ENCODE results near the gene EFHC1.
A peak's percentile ranks its signal among the peaks of the same experiment; 100 is the strongest.

EFHC1 gene

GRCh38 chr6:52420668-52421358, 671 bp downstream of the EFHC1 start:
- TF ChIP-seq, protein P1, sequence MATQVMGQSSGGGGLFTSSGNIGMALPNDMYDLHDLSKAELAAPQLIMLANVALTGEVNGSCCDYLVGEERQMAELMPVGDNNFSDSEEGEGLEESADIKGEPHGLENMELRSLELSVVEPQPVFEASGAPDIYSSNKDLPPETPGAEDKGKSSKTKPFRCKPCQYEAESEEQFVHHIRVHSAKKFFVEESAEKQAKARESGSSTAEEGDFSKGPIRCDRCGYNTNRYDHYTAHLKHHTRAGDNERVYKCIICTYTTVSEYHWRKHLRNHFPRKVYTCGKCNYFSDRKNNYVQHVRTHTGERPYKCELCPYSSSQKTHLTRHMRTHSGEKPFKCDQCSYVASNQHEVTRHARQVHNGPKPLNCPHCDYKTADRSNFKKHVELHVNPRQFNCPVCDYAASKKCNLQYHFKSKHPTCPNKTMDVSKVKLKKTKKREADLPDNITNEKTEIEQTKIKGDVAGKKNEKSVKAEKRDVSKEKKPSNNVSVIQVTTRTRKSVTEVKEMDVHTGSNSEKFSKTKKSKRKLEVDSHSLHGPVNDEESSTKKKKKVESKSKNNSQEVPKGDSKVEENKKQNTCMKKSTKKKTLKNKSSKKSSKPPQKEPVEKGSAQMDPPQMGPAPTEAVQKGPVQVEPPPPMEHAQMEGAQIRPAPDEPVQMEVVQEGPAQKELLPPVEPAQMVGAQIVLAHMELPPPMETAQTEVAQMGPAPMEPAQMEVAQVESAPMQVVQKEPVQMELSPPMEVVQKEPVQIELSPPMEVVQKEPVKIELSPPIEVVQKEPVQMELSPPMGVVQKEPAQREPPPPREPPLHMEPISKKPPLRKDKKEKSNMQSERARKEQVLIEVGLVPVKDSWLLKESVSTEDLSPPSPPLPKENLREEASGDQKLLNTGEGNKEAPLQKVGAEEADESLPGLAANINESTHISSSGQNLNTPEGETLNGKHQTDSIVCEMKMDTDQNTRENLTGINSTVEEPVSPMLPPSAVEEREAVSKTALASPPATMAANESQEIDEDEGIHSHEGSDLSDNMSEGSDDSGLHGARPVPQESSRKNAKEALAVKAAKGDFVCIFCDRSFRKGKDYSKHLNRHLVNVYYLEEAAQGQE (IDR thresholded peaks at IDR 0.05; ENCODE audit: insufficient read depth in 1 of 2, low read depth in 2 of 2, low read length in 2 of 2), result no peak
- TF ChIP-seq FOXP2 (optimal IDR thresholded peaks at IDR 0.05; ENCODE audit: borderline replicate concordance, extremely low read depth, extremely low read length, insufficient read depth), result no peak
- TF ChIP-seq TAF1 (IDR thresholded peaks at IDR 0.05; ENCODE audit: borderline replicate concordance, insufficient read depth, low read length), result no peak
- TF ChIP-seq SIN3A (IDR thresholded peaks at IDR 0.05; ENCODE audit: borderline replicate concordance, insufficient read depth, low read length), result no peak
- TF ChIP-seq POLR2AphosphoS5 (IDR thresholded peaks at IDR 0.05; ENCODE audit: low read depth, low read length), result peak; percentile 36; the same call in 1 of the 2 replicates

DNA sequence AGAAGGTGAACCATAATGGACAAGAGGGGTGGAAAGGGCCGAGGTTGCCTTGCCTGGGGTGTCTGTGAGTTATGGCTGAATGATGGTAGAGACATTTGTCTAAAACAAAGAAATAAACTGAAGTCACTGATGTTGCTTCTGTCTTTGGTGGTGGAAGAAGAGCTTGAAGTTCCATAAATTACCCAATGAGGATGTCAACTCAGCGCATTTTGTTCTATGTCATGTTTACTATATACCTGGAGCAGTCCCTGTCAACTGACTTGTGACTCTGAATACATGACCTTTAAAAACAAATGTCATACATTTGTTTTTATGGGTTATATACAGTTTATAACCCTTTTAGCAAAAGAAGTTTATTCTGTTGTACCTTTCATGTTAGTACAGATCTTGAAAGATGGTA, 2.0 kb downstream of the EFHC1 start:
- TF ChIP-seq FOXP2 (optimal IDR thresholded peaks at IDR 0.05; ENCODE audit: borderline replicate concordance, extremely low read depth, extremely low read length, insufficient read depth), result no peak
- no peak for TF ChIP-seq SIN3A (IDR thresholded peaks at IDR 0.05; ENCODE audit: borderline replicate concordance, insufficient read depth, low read length)
- TF ChIP-seq, protein P1 (IDR thresholded peaks at IDR 0.05; ENCODE audit: insufficient read depth in 1 of 2, low read depth in 2 of 2, low read length in 2 of 2), result no peak
- no peak for TF ChIP-seq POLR2AphosphoS5 (IDR thresholded peaks at IDR 0.05; ENCODE audit: low read depth, low read length)
- TF ChIP-seq TAF1 (IDR thresholded peaks at IDR 0.05; ENCODE audit: borderline replicate concordance, insufficient read depth, low read length), result no peak

GRCh38 chr6:52423448-52423847, 3.3 kb downstream of the EFHC1 start:
- TF ChIP-seq FOXP2 (optimal IDR thresholded peaks at IDR 0.05; ENCODE audit: borderline replicate concordance, extremely low read depth, extremely low read length, insufficient read depth) (no peak), TAF1 (IDR thresholded peaks at IDR 0.05; ENCODE audit: borderline replicate concordance, insufficient read depth, low read length) (no peak), SIN3A (IDR thresholded peaks at IDR 0.05; ENCODE audit: borderline replicate concordance, insufficient read depth, low read length) (no peak), POLR2AphosphoS5 (IDR thresholded peaks at IDR 0.05; ENCODE audit: low read depth, low read length) (no peak)
- TF ChIP-seq, protein P1 (IDR thresholded peaks at IDR 0.05; ENCODE audit: insufficient read depth in 1 of 2, low read depth in 2 of 2, low read length in 2 of 2), result no peak

DNA sequence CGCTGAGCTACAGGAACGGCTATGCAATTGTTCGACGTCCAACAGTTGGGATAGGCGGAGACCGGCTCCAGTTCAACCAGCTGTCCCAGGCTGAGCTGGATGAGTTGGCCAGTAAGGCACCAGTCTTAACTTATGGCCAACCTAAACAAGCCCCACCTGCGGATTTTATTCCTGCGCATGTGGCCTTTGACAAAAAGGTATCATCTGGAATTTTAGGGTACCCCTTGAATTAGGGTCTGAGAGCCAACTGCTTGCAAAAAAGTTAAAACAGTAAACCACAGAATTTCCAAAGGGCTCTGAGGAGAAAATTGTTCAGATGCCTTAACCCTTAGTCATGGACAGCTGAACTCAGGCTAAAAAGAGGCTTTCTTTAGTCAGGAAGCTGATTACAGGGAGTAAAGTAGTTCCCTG, 3.8 kb downstream of the EFHC1 start:
- TF ChIP-seq TAF1 (IDR thresholded peaks at IDR 0.05; ENCODE audit: borderline replicate concordance, insufficient read depth, low read length) (no peak), FOXP2 (optimal IDR thresholded peaks at IDR 0.05; ENCODE audit: borderline replicate concordance, extremely low read depth, extremely low read length, insufficient read depth) (no peak), SIN3A (IDR thresholded peaks at IDR 0.05; ENCODE audit: borderline replicate concordance, insufficient read depth, low read length) (no peak), POLR2AphosphoS5 (IDR thresholded peaks at IDR 0.05; ENCODE audit: low read depth, low read length) (no peak)

GRCh38 chr6:52424513-52424912, 4.4 kb downstream of the EFHC1 start:
- TF ChIP-seq TAF1 (IDR thresholded peaks at IDR 0.05; ENCODE audit: borderline replicate concordance, insufficient read depth, low read length) (no peak), FOXP2 (optimal IDR thresholded peaks at IDR 0.05; ENCODE audit: borderline replicate concordance, extremely low read depth, extremely low read length, insufficient read depth) (no peak), POLR2AphosphoS5 (IDR thresholded peaks at IDR 0.05; ENCODE audit: low read depth, low read length) (no peak), SIN3A (IDR thresholded peaks at IDR 0.05; ENCODE audit: borderline replicate concordance, insufficient read depth, low read length) (no peak)
- TF ChIP-seq, protein P1 (IDR thresholded peaks at IDR 0.05; ENCODE audit: insufficient read depth in 1 of 2, low read depth in 2 of 2, low read length in 2 of 2), result no peak
